H1 (cell line): ENCODE data around the gene LRRC30.

Experiments
- CTCF ChIP-seq, 3 experiments: IDR thresholded peaks; 1 replicate in 2 of 3; 2 replicates in 1 of 3; pipeline versions ENCODE4 v1.5.1 to v1.6.1; 2011; ENCODE audit warnings: low read length in 3 of 3, mild to moderate bottlenecking in 3 of 3, inconsistent platforms in 2 of 3, low read depth in 1 of 3, moderate library complexity in 1 of 3; ENCODE audit not compliant: insufficient read depth in 1 of 3; ENCODE audit errors: control extremely low read depth in 1 of 3
- EZH2 ChIP-seq: fragments of 200-600 bp; sonication (generic); IDR thresholded peaks from 2 replicates; pipeline ENCODE4 v1.7.1; 2012; ENCODE audit warnings: low read depth, mild to moderate bottlenecking, moderate library complexity, low read length, inconsistent platforms; ENCODE audit not compliant: severe bottlenecking
- POLR2AphosphoS5 ChIP-seq: IDR thresholded peaks from 2 replicates; pipeline ENCODE4 v1.6.1; 2011; ENCODE audit warnings: low read depth, low read length
- RAD21 ChIP-seq, 2 experiments: IDR thresholded peaks in 1 of 2; conservative IDR thresholded peaks in 1 of 2; 2 replicates each; pipeline ENCODE4 v1.6.1; 2011; ENCODE audit warnings: low read depth in 2 of 2, low read length in 2 of 2, improper control_type of control experiment in 1 of 2, inconsistent platforms in 1 of 2, mild to moderate bottlenecking in 1 of 2, moderate library complexity in 1 of 2

- TF ChIP-seq POLR2AphosphoS5, result no peak
- no peak for TF ChIP-seq CTCF (IDR thresholded peaks at IDR 0.05; ENCODE audit: control extremely low read depth in 1 of 3, insufficient read depth in 1 of 3, low read depth in 1 of 3, low read length in 3 of 3)
- no peak for TF ChIP-seq RAD21 (IDR thresholded peaks at IDR 0.05 in 1 of 2, conservative IDR thresholded peaks at IDR 0.05 in 1 of 2; ENCODE audit: low read depth in 2 of 2, low read length in 2 of 2)
- no peak for TF ChIP-seq EZH2
These were observed 35.6 kb upstream of the LRRC30 start for GRCh38 chr18:7195266-7195665.
